SU-DHL-6 (cell line): ENCODE measurements around the gene TRIM58.

Experiments used
- H2AFZ ChIP-seq: fragments of 200-600 bp; sonication (generic); 2 replicates; pipeline ENCODE4 v1.6.1; 2014; ENCODE audit warnings: low read depth, mild to moderate bottlenecking, moderate library complexity, mixed read lengths, antibody characterized with exemption, low read length; ENCODE audit not compliant: severe bottlenecking
- H3F3A ChIP-seq: fragments of 200-600 bp; shearing (Covaris generic); 2 replicates; pipeline ENCODE4 v1.6.0; 2016; ENCODE audit warnings: antibody characterized with exemption, mild to moderate bottlenecking; ENCODE audit not compliant: insufficient read depth
- H3K27ac ChIP-seq: fragments of 200-600 bp; sonication (generic); 2 replicates; pipeline ENCODE4 v1.5.1; 2016; ENCODE audit warnings: low read depth, mild to moderate bottlenecking, low read length, moderate library complexity, mixed read lengths
- H3K27me3 ChIP-seq: fragments of 200-600 bp; sonication (generic), shearing (Covaris generic); 2 replicates; pipeline ENCODE4 v1.6.0; 2014; ENCODE audit warnings: mild to moderate bottlenecking, low read length
- H3K36me3 ChIP-seq: fragments of 200-600 bp; sonication (generic); 2 replicates; pipeline ENCODE4 v1.6.1; 2014; ENCODE audit warnings: mild to moderate bottlenecking, low read length, mixed read lengths
- H3K4me2 ChIP-seq: fragments of 300-600, 200-600 bp; shearing (Covaris generic), sonication (generic); 2 replicates; pipeline ENCODE4 v1.6.0; 2014; ENCODE audit warnings: low read length, low read depth, mild to moderate bottlenecking; ENCODE audit not compliant: poor library complexity, severe bottlenecking
- H3K4me3 ChIP-seq: fragments of 200-600 bp; sonication (generic); 2 replicates; pipeline ENCODE4 v1.5.1; 2014; ENCODE audit warnings: antibody characterized with exemption, low read length, mild to moderate bottlenecking, mixed read lengths; ENCODE audit not compliant: insufficient read depth, poor library complexity, severe bottlenecking
- H3K79me2 ChIP-seq: fragments of 200-600 bp; sonication (generic); 2 replicates; pipeline ENCODE4 v1.6.1; 2014; ENCODE audit warnings: mild to moderate bottlenecking, low read length, moderate library complexity; ENCODE audit not compliant: insufficient read depth
- H3K9ac ChIP-seq: fragments of 200-600 bp; sonication (generic); 2 replicates; pipeline ENCODE4 v1.7.0; 2014; ENCODE audit warnings: mild to moderate bottlenecking, low read length
- H3K9me2 ChIP-seq: fragments of 200-600 bp; sonication (generic); replicated peaks from 2 replicates; pipeline ENCODE4 v1.6.1; 2014; ENCODE audit warnings: low read length; ENCODE audit not compliant: insufficient read depth
- H3K9me3 ChIP-seq: fragments of 200-600 bp; sonication (generic); 2 replicates; pipeline ENCODE4 v1.6.1; 2014; ENCODE audit warnings: low read length, mixed read lengths; ENCODE audit not compliant: insufficient read depth
- H4K20me1 ChIP-seq: fragments of 200-600 bp; sonication (generic); 2 replicates; pipeline ENCODE4 v1.6.1; 2014; ENCODE audit warnings: low read depth, mild to moderate bottlenecking, antibody characterized with exemption, low read length, moderate library complexity, mixed read lengths
- CTCF ChIP-seq: fragments of 200-600 bp; sonication (generic); IDR thresholded peaks from one replicate; pipeline ENCODE4 v1.5.1; 2017; ENCODE audit warnings: antibody characterized with exemption, mild to moderate bottlenecking, low read length, moderate library complexity; ENCODE audit not compliant: insufficient read depth, poor library complexity, severe bottlenecking
- EZH2phosphoT487 ChIP-seq: fragments of 200-600 bp; sonication (generic), shearing (Covaris generic); conservative IDR thresholded peaks from 2 replicates; pipeline ENCODE4 v1.6.1; 2018; ENCODE audit warnings: mild to moderate bottlenecking, antibody characterized with exemption, low read length, moderate library complexity, mixed read lengths

Gene TRIM58

DNA sequence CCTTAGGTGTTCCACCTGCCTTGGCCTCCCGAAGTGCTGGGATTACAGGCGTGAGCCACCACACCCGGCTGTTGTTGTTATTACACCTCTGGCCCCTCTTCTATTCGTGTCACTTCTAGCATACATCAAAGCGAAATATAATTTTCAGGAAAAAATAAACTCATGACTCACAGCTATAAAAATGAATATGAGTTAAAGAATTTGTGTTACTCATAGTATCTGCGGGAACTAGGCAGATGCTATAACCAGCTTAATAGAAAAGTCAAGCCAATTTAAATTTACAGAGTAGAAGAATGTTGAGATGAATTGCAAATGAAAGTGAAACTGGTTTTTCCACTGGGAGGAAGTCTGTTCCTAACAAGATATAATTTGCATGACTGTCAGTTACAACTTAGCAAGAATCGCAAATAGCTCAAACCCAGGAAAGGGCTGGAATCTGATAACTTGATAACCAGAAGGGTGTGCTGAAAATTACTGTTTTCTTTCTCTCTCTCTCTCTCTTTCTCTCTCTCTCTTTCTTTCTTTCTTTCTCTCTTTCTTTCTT is 49.6 kb downstream of the TRIM58 start:
- H3K9me3 ChIP-seq = no peaks in the 10 kb centered on the region
- no peak for TF ChIP-seq CTCF
- TF ChIP-seq EZH2phosphoT487 = no peak
- no peaks in the 10 kb centered on the region for H3F3A ChIP-seq
- H3K9me2 ChIP-seq = no peaks in the 10 kb centered on the region
- H3K4me2 ChIP-seq = no peak overlapping the region
- no peak overlapping the region for H3K9ac ChIP-seq
- H3K36me3 ChIP-seq = no peaks in the 10 kb centered on the region
- H4K20me1 ChIP-seq = no peaks in the 10 kb centered on the region
- no peak overlapping the region for H3K27ac ChIP-seq
- H2AFZ ChIP-seq = no peak overlapping the region
- H3K4me3 ChIP-seq = no peak overlapping the region
- H3K27me3 ChIP-seq = no peaks in the 10 kb centered on the region
- no peaks in the 10 kb centered on the region for H3K79me2 ChIP-seq

DNA sequence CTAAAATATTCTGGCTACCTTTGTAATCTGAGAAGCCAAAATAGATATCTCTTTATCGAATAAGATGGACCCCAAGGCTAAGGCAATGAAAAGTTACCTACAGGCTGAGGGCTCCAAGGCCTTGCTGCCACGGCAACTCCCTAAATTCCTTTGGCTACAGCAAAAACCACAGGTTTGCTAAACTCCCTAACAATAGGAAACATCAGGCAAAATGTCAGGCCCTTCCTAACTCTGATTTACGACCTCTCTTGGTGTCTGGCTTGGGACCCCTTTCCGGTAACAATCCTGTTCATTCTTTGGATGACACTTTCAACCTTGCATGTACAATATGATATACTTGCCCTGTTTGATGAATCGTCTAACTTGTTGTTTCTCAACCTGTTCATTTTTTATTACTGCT is 51.8 kb downstream of the TRIM58 start:
- Histone ChIP-seq H4K20me1 (no peaks in the 10 kb centered on the region), H3K79me2 (no peaks in the 10 kb centered on the region), H3K4me3 (no peak overlapping the region), H3K9me3 (no peaks in the 10 kb centered on the region), H2AFZ (no peak overlapping the region), H3K27ac (no peak overlapping the region), H3K27me3 (no peaks in the 10 kb centered on the region), H3F3A (no peaks in the 10 kb centered on the region), H3K4me2 (no peak overlapping the region), H3K36me3 (no peaks in the 10 kb centered on the region), H3K9me2 (no peaks in the 10 kb centered on the region), H3K9ac (no peak overlapping the region)
- TF ChIP-seq EZH2phosphoT487 (no peak), CTCF (no peak)

DNA sequence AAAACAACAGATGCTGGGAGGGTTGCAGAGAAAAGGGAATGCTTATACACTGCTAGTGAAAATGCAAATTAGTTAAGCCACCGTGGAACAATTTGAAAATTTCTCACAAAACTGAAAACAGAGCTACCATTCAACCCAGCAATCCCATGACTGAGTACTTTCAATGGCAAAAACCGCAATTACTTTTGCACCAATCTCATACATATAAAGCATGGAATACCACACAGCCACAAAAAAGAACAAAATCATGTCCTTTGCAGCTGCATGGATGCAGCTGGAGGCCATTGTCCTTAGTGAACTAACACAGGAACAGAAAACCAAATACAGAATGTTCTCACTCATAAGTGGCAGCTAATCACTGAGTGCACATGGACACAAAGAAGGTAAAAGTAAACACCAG is 56.8 kb downstream of the TRIM58 start:
- Histone ChIP-seq H3F3A (no peaks in the 10 kb centered on the region), H2AFZ (no peak overlapping the region), H3K79me2 (no peaks in the 10 kb centered on the region), H3K4me3 (no peak overlapping the region), H3K27ac (no peak overlapping the region), H4K20me1 (no peaks in the 10 kb centered on the region), H3K9me2 (no peaks in the 10 kb centered on the region), H3K4me2 (no peak overlapping the region), H3K9ac (no peak overlapping the region), H3K36me3 (no peaks in the 10 kb centered on the region), H3K9me3 (no peaks in the 10 kb centered on the region), H3K27me3 (no peaks in the 10 kb centered on the region)
- TF ChIP-seq EZH2phosphoT487 (no peak), CTCF (no peak)
